Measurements from ENCODE around the gene SART3. TPM values are rescaled to one million over a fixed set of nuclear protein-coding genes. Genes with fewer than 3 reads are reported as not detected.

SART3 gene
- polyA plus RNA-seq, 1 donor (not counting 4 experiments of a cell fraction or from before 2014, with no cell fraction given), result 19.0 TPM

DNA sequence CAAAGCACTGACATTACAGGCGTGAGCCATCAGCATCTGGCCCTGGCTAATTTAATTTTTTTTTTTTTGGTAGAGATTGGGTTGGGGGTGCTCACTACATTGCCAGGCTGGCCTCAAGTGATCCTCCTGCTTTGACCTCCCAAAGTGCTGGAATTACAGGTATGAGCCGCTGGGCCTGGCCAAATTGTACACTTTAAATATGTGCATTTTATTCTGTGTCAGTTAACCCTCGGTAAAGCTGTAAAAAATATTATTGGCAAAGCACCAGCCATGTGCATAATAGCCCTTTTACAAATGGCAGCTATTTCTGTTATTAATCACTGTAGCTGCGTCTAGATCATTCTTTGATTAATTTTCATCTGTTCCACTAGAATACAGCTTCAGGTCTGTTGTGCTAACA lies 24.9 kb upstream of the SART3 start:
- Histone ChIP-seq H2AFZ (ENCODE audit: control insufficient read depth, low read length) (no peak overlapping the region), H3K27me3 (ENCODE audit: control insufficient read depth, extremely low read depth, insufficient read depth, low read length) (peaks cover 22% of the 10 kb centered on the region), H3K4me3 (ENCODE audit: control insufficient read depth in 2 of 3, extremely low read depth in 1 of 3, insufficient read depth in 2 of 3, low read depth in 1 of 3, low read length in 3 of 3) (no peak overlapping the region), H4K20me1 (ENCODE audit: control insufficient read depth, extremely low read depth, insufficient read depth, low read length) (no peaks in the 10 kb centered on the region), H3K4me2 (ENCODE audit: control insufficient read depth, extremely low read depth, insufficient read depth, low read depth, low read length) (no peak overlapping the region), H3K4me1 (ENCODE audit: control insufficient read depth, extremely low read depth, insufficient read depth, low read length) (no peaks in the 10 kb centered on the region), H3K36me3 (ENCODE audit: control insufficient read depth in 2 of 2, extremely low read depth in 1 of 2, insufficient read depth in 2 of 2, low read length in 2 of 2) (no peaks in the 10 kb centered on the region), H3K79me2 (ENCODE audit: control insufficient read depth, insufficient read depth, low read length) (no peaks in the 10 kb centered on the region), H3K9me3 (ENCODE audit: control insufficient read depth, low read depth, low read length) (no peaks in the 10 kb centered on the region), H3K9me1 (ENCODE audit: control insufficient read depth, extremely low read depth, insufficient read depth, low read length) (no peaks in the 10 kb centered on the region), H3K27ac (ENCODE audit: control insufficient read depth, insufficient read depth, low read length) (no peak overlapping the region), H3K9ac (ENCODE audit: control insufficient read depth, extremely low read depth, insufficient read depth, low read length) (no peak overlapping the region)
- no peak for DNase-seq (ENCODE audit: low read depth, low spot score)
- TF ChIP-seq CTCF (optimal IDR thresholded peaks at IDR 0.05 in 1 of 3, IDR thresholded peaks at IDR 0.05 in 1 of 3, conservative IDR thresholded peaks at IDR 0.05 in 1 of 3; ENCODE audit: extremely low read depth in 1 of 3, insufficient read depth in 2 of 3, low read length in 3 of 3), result no peak
- dilution Hi-C loops (cut with MboI; ENCODE audit: extremely low pct_ligation_motif_present, low sequenced_read_pairs), result no loop called here
- FAIRE-seq, result no peak

- Histone ChIP-seq H3K9me1 (ENCODE audit: control insufficient read depth, extremely low read depth, insufficient read depth, low read length) (no peaks in the 10 kb centered on the region), H3K79me2 (ENCODE audit: control insufficient read depth, insufficient read depth, low read length) (no peaks in the 10 kb centered on the region), H3K36me3 (ENCODE audit: control insufficient read depth in 2 of 2, extremely low read depth in 1 of 2, insufficient read depth in 2 of 2, low read length in 2 of 2) (no peaks in the 10 kb centered on the region), H3K4me1 (ENCODE audit: control insufficient read depth, extremely low read depth, insufficient read depth, low read length) (no peaks in the 10 kb centered on the region), H3K27ac (ENCODE audit: control insufficient read depth, insufficient read depth, low read length) (no peak overlapping the region), H3K27me3 (ENCODE audit: control insufficient read depth, extremely low read depth, insufficient read depth, low read length) (peaks cover 19% of the 10 kb centered on the region), H3K9me3 (ENCODE audit: control insufficient read depth, low read depth, low read length) (no peaks in the 10 kb centered on the region), H4K20me1 (ENCODE audit: control insufficient read depth, extremely low read depth, insufficient read depth, low read length) (no peaks in the 10 kb centered on the region), H3K4me2 (ENCODE audit: control insufficient read depth, extremely low read depth, insufficient read depth, low read depth, low read length) (no peak overlapping the region), H3K4me3 (ENCODE audit: control insufficient read depth in 2 of 3, extremely low read depth in 1 of 3, insufficient read depth in 2 of 3, low read depth in 1 of 3, low read length in 3 of 3) (no peak overlapping the region), H3K9ac (ENCODE audit: control insufficient read depth, extremely low read depth, insufficient read depth, low read length) (no peak overlapping the region), H2AFZ (ENCODE audit: control insufficient read depth, low read length) (no peak overlapping the region)
- DNase-seq (ENCODE audit: low read depth, low spot score) (no peak), FAIRE-seq (no peak)
- TF ChIP-seq EZH2 (IDR thresholded peaks at IDR 0.05; ENCODE audit: low read length) (no peak), CTCF (optimal IDR thresholded peaks at IDR 0.05 in 1 of 3, IDR thresholded peaks at IDR 0.05 in 1 of 3, conservative IDR thresholded peaks at IDR 0.05 in 1 of 3; ENCODE audit: extremely low read depth in 1 of 3, insufficient read depth in 2 of 3, low read length in 3 of 3) (no peak)
- dilution Hi-C loops (cut with MboI; ENCODE audit: extremely low pct_ligation_motif_present, low sequenced_read_pairs), result no loop called here
Observed at GRCh38 chr12:108584456-108585065, 23.6 kb upstream of the SART3 start.
